ENCODE results near the gene TNFRSF1B. TPM values are rescaled to one million over a fixed set of nuclear protein-coding genes. Genes with fewer than 3 reads are reported as not detected.

The TNFRSF1B gene
- total and polyA plus RNA-seq, 2 of the 8 experiments (the other 6 are each of a cell fraction or from before 2014, with no cell fraction given), result 1.7 to 2.9 TPM

DNA sequence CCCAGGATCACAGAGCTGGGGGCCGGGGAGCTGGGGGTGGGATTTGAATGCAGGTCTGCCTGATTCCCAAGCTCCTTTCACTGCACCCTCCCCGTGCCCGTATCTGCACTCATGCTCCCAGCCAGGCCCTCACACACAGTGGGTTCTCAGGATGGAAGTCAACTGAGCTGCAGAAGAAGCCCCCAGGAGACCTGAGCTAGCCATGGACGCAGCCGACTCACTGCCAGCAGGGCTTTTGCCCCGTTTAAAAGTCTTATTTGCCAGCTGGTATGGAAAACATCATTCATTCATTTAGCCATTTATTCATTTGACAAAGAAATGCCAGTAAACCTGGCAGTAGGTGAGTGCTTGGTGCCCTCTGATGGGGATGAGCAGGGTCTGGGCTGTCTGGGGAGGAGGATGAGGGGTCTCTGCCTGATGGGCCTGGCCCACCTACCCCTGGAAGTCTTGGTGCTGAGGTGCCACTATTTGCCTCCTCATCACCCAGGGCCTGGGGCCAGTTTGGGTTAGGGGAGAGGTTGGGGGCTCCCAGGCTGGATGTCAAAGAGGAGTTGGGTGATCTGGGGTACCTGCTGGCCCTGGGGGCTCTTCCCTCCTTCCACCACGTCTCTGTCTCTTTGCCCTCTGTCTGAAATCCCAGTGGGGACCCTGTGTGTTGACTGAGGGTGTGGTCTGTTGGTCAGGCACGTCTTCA, 2.8 kb downstream of the TNFRSF1B start:
- ChIA-PET POLR2A (ENCODE audit: partially characterized antibody) (interaction anchor here (2.3 kb wide), 1 partner anchor 10 kb away, joined by 8 read pairs; no protein-coding TSS in a partner anchor), CTCF (ENCODE audit: partially characterized antibody) (interaction anchor here (0.8 to 2.1 kb wide), 9 partner anchors 8 to 46 kb away, joined by 3 to 10 read pairs (median 4); no protein-coding TSS in a partner anchor)
- Histone ChIP-seq H3K4me3 (ENCODE audit: extremely low read depth in 1 of 4, insufficient read depth in 2 of 4, low read depth in 3 of 4, low read length in 4 of 4) (no peak overlapping the region), H3K56ac (replicated peaks; ENCODE audit: insufficient read length, low read depth, low read length) (no peak overlapping the region), H3K23me2 (ENCODE audit: low read depth, low read length) (no peaks in the 10 kb centered on the region; the same call in 1 of the 2 replicates), H4K20me1 (replicated peaks in 1 of 2; ENCODE audit: control insufficient read depth in 1 of 2, insufficient read depth in 2 of 2, low read length in 2 of 2) (peaks cover 0 to 2% of the 10 kb centered on the region in 2 experiments), H4K91ac (replicated peaks; ENCODE audit: insufficient read length, low read length) (no peak overlapping the region), H3K4me2 (ENCODE audit: insufficient read depth in 1 of 2, low read depth in 2 of 2, low read length in 2 of 2) (no peak overlapping the region), H3K9me3 (ENCODE audit: insufficient read depth in 2 of 2, low read depth in 1 of 2, low read length in 1 of 2) (no peaks in the 10 kb centered on the region), H3K27me3 (replicated peaks in 1 of 4; ENCODE audit: control insufficient read depth in 3 of 4, extremely low read depth in 1 of 4, insufficient read depth in 3 of 4, low read length in 3 of 4) (peaks cover 3 to 41% (median 29%) of the 10 kb centered on the region in 4 experiments), H2AFZ (ENCODE audit: low read length) (no peak overlapping the region), H2AK5ac (ENCODE audit: low read depth, low read length) (no peak overlapping the region), H2BK15ac (ENCODE audit: low read length) (no peak overlapping the region), H2BK20ac (ENCODE audit: low read length) (no peak overlapping the region), H4K8ac (ENCODE audit: extremely low read depth, insufficient read depth, low read length) (no peak overlapping the region), H2BK120ac (replicated peaks; ENCODE audit: low read depth, low read length) (no peak overlapping the region), H3K79me2 (ENCODE audit: control insufficient read depth in 1 of 2, insufficient read depth in 2 of 2, low read length in 2 of 2) (no peaks in the 10 kb centered on the region), H3K79me1 (ENCODE audit: low read depth, low read length) (no peaks in the 10 kb centered on the region), H3K4ac (replicated peaks; ENCODE audit: insufficient read length, low read depth, low read length) (no peak overlapping the region), H2BK5ac (ENCODE audit: low read depth, low read length) (no peak overlapping the region), H2BK12ac (ENCODE audit: low read depth, low read length) (no peak overlapping the region), H3K4me1 (replicated peaks in 1 of 4; ENCODE audit: control insufficient read depth in 3 of 4, insufficient read depth in 4 of 4, low read length in 3 of 4) (peaks cover 0 to 10% (median 5%) of the 10 kb centered on the region in 4 experiments; a peak in 5 of 7 replicates), H3K36me3 (ENCODE audit: control insufficient read depth in 2 of 4, insufficient read depth in 4 of 4, low read length in 3 of 4) (no peaks in the 10 kb centered on the region), H3K18ac (ENCODE audit: extremely low read depth, low read length) (no peak overlapping the region), H3K23ac (ENCODE audit: insufficient read length) (no peak overlapping the region), H4K5ac (ENCODE audit: insufficient read length, low read depth, low read length) (no peak overlapping the region), H3K9ac (replicated peaks in 1 of 4; ENCODE audit: extremely low read depth in 1 of 4, low read depth in 3 of 4, low read length in 3 of 4) (no peak overlapping the region), H3K27ac (ENCODE audit: low read depth, low read length) (no peak overlapping the region), H3K14ac (ENCODE audit: insufficient read length) (no peak overlapping the region)
- no peak for DNase-seq (ENCODE audit: low read depth in 1 of 2, low spot score in 2 of 2)
- no peak for TF ChIP-seq SAP30 (IDR thresholded peaks at IDR 0.05; ENCODE audit: insufficient read depth, insufficient replicate concordance, low read length)
- no peak for TF ChIP-seq USF2 (IDR thresholded peaks at IDR 0.05; ENCODE audit: low read length)
- TF ChIP-seq CHD2 (IDR thresholded peaks at IDR 0.05; ENCODE audit: low read length), result no peak
- no peak for FAIRE-seq
- 91% methylated on average over 8 of the region's 8 CpGs; no CpG with 5 or more reads in 1 of the 2 experiments for WGBS, 2 experiments (ENCODE audit: extremely low coverage in 1 of 2, insufficient coverage in 1 of 2, insufficient read length in 1 of 2, insufficient replicate concordance in 2 of 2, low coverage in 1 of 2, low lambda C conversion rate in 2 of 2, missing lambda C conversion rate in 1 of 2)

Data from H1 (cell line).